K562 (cell line): ENCODE results near the gene HOXB5. TPM values are rescaled to one million over a fixed set of nuclear protein-coding genes. Genes with fewer than 3 reads are reported as not detected.

Source experiments
- BRCA1 ChIP-seq, 2 experiments: fragments of 450-650 bp in 1 of 2; sonication (generic) in 1 of 2; formaldehyde crosslinking in 1 of 2; IDR thresholded peaks; 2 replicates each; pipeline versions ENCODE4 v1.5.0 to v1.6.1; 2017 to 2020; ENCODE audit warnings: mild to moderate bottlenecking in 1 of 2, missing genetic modification reagents in 1 of 2
- CEBPB ChIP-seq: fragments of 450-650 bp; IDR thresholded peaks from 2 replicates; pipeline ENCODE4 v1.6.1; 2016; ENCODE audit warnings: missing genetic modification characterization, missing compliant biosample characterization
- EHMT2 ChIP-seq: fragments of 450-650 bp; IDR thresholded peaks from 2 replicates; pipeline ENCODE4 v1.6.1; 2018; ENCODE audit warnings: antibody characterized with exemption
- EP300 ChIP-seq: IDR thresholded peaks from 2 replicates; pipeline ENCODE4 v1.6.1; 2012; ENCODE audit warnings: low read length, improper control_type of control experiment
- ERF ChIP-seq: fragments of 450-650 bp; formaldehyde crosslinking; IDR thresholded peaks from 2 replicates; pipeline ENCODE4 v1.4.0; 2020; ENCODE audit warnings: mild to moderate bottlenecking, mixed read lengths
- ETS2 ChIP-seq: IDR thresholded peaks from 2 replicates; pipeline ENCODE4 v1.6.1; 2016; ENCODE audit warnings: borderline replicate concordance, missing genetic modification characterization, mild to moderate bottlenecking, moderate library complexity, missing compliant biosample characterization; ENCODE audit not compliant: poor library complexity, severe bottlenecking
- GATAD2A ChIP-seq: fragments of 450-650 bp; IDR thresholded peaks from 2 replicates; pipeline ENCODE4 v1.6.1; 2017
- HDAC1 ChIP-seq, 2 experiments: fragments of 450-650 bp; IDR thresholded peaks; 2 replicates each; pipeline ENCODE4 v1.6.1; 2016 to 2017; ENCODE audit warnings: inconsistent platforms in 1 of 2, mild to moderate bottlenecking in 1 of 2, moderate library complexity in 1 of 2
- HDGF ChIP-seq: fragments of 450-650 bp; IDR thresholded peaks from 2 replicates; pipeline ENCODE4 v1.6.1; 2016
- HOXB6 ChIP-seq: fragments of 250-450 bp; sonication (Bioruptor Pico); IDR thresholded peaks from 2 replicates; pipeline ENCODE4 v1.5.1; 2022; ENCODE audit warnings: mild to moderate bottlenecking, borderline replicate concordance
- IRF1 ChIP-seq: sonication (generic); formaldehyde crosslinking; IDR thresholded peaks from 2 replicates; pipeline ENCODE4 v1.8.0; 2022; ENCODE audit warnings: missing genetic modification reagents, mild to moderate bottlenecking, borderline replicate concordance
- KAT8 ChIP-seq: fragments of 450-650 bp; IDR thresholded peaks from 2 replicates; pipeline ENCODE4 v1.6.1; 2016; ENCODE audit warnings: low read depth, mild to moderate bottlenecking
- MAFF ChIP-seq: IDR thresholded peaks from 2 replicates; pipeline ENCODE4 v1.6.1; 2012; ENCODE audit warnings: low read length, improper control_type of control experiment
- NELFE ChIP-seq: IDR thresholded peaks from 2 replicates; pipeline ENCODE4 v1.6.1; 2011; ENCODE audit warnings: mild to moderate bottlenecking; ENCODE audit not compliant: insufficient read depth, insufficient read length
- NR4A1 ChIP-seq, 2 experiments: fragments of 250-450 bp in 1 of 2; fragments of 450-650 bp in 1 of 2; sonication (Bioruptor Pico) in 1 of 2; IDR thresholded peaks; 2 replicates each; pipeline versions ENCODE4 v1.4.0 to v1.6.1; 2016 to 2020; ENCODE audit warnings: mild to moderate bottlenecking in 2 of 2, missing compliant biosample characterization in 1 of 2, missing genetic modification characterization in 1 of 2, moderate library complexity in 1 of 2
- PHB2 ChIP-seq: fragments of 450-650 bp; IDR thresholded peaks from 2 replicates; pipeline ENCODE4 v1.6.1; 2017; ENCODE audit warnings: low read depth
- POLR2H ChIP-seq: IDR thresholded peaks from 2 replicates; pipeline ENCODE4 v1.6.1; 2016; ENCODE audit warnings: missing genetic modification characterization, low read depth, mild to moderate bottlenecking, control low read depth, missing compliant biosample characterization, moderate library complexity
- RAD51 ChIP-seq: fragments of 450-650 bp; IDR thresholded peaks from 2 replicates; pipeline ENCODE4 v1.7.1; 2016; ENCODE audit warnings: low read depth, mild to moderate bottlenecking, borderline replicate concordance
- RBM25 ChIP-seq: fragments of 200-400 bp; formaldehyde crosslinking; IDR thresholded peaks from 2 replicates; pipeline ENCODE4 v1.6.1; 2018; ENCODE audit warnings: low read length, low read depth, moderate library complexity; ENCODE audit not compliant: severe bottlenecking
- RBM34 ChIP-seq: fragments of 200-400 bp; formaldehyde crosslinking; IDR thresholded peaks from 2 replicates; pipeline ENCODE4 v1.6.1; 2018; ENCODE audit warnings: low read length, borderline replicate concordance; ENCODE audit not compliant: insufficient read depth
- THRAP3 ChIP-seq: fragments of 450-650 bp; IDR thresholded peaks from 2 replicates; pipeline ENCODE4 v1.6.1; 2016; ENCODE audit warnings: mild to moderate bottlenecking, inconsistent platforms, borderline replicate concordance
- ZBTB8A ChIP-seq: fragments of 450-650 bp; IDR thresholded peaks from 2 replicates; pipeline ENCODE4 v1.6.1; 2018; ENCODE audit warnings: mild to moderate bottlenecking, moderate library complexity; ENCODE audit not compliant: partially characterized antibody
- ZNF57 ChIP-seq: fragments of 450-650 bp; formaldehyde crosslinking; IDR thresholded peaks from 2 replicates; pipeline ENCODE4 v1.4.0; 2020; ENCODE audit warnings: mild to moderate bottlenecking, moderate library complexity
- ZNF609 ChIP-seq: sonication (generic); formaldehyde crosslinking; IDR thresholded peaks from 2 replicates; pipeline ENCODE4 v1.8.1; 2023; ENCODE audit warnings: missing genetic modification reagents, mild to moderate bottlenecking, borderline replicate concordance
- polyA plus RNA-seq, 8 experiments: library from polyadenylated mRNA; depleted of rRNA in 4 of 8; stranded (reverse) in 5 of 8; unstranded in 3 of 8; fragments of >200 nt; fragmentation: Nextera tagmentation in 2 of 8; fragmentation: Illumina TruSeq in 1 of 8; extraction: Ambion mirVana in 2 of 8; extraction: Trizol in 1 of 8; gene quantifications; 2 replicates each; pipeline versions ENCODE4 v1.2.1 to v1.2.3, GENCODE V29; 2011 to 2014; ENCODE audit warnings: inconsistent platforms in 1 of 8, missing spikeins in 1 of 8
- total RNA-seq, 7 experiments: library from RNA; depleted of rRNA in 6 of 7; stranded (reverse); fragments of >200 nt in 6 of 7; fragmentation: Illumina TruSeq in 2 of 7; extraction: Trizol in 2 of 7; gene quantifications; 2 replicates each; pipeline versions ENCODE4 v1.2.1 to v1.2.3, GENCODE V29; 2011 to 2021; ENCODE audit warnings: low replicate concordance in 1 of 7

HOXB5 gene
- total and polyA plus RNA-seq, 9 of the 15 experiments (the other 6 are each of a cell fraction or from before 2014, with no cell fraction given) = 0.24 to 2.7 (median 0.65) TPM

- no peak for TF ChIP-seq RBM25
- no peak for TF ChIP-seq IRF1 (CRISPR knock-in tag)
- TF ChIP-seq MAFF = peak; percentile 45
- TF ChIP-seq POLR2H (tag) = peak; percentile 69
- no peak for TF ChIP-seq RBM34
- no peak for TF ChIP-seq BRCA1 (IDR thresholded peaks at IDR 0.05)
- no peak for TF ChIP-seq BRCA1 (CRISPR knock-in tag; IDR thresholded peaks at IDR 0.05)
- TF ChIP-seq ZNF57 = no peak
- TF ChIP-seq ZNF609 (CRISPR knock-in tag) = peak; percentile 83
- TF ChIP-seq HOXB6 = no peak
- no peak for TF ChIP-seq ETS2
- no peak for TF ChIP-seq PHB2
- TF ChIP-seq NELFE = no peak
- TF ChIP-seq EP300 = peak; percentile 90
- TF ChIP-seq ERF = 0 out of 2 replicates have a peak, but pooled peaks have one; percentile 59
- no peak for TF ChIP-seq KAT8
- no peak for TF ChIP-seq GATAD2A
- no peak; the same call in 1 of the 2 replicates for TF ChIP-seq RAD51
- peak in 1 of 2 experiments; percentile 44; a peak in 1 of 4 replicates for TF ChIP-seq HDAC1 (IDR thresholded peaks at IDR 0.05)
- TF ChIP-seq EHMT2 = no peak
- no peak; the same call in 1 of the 2 replicates for TF ChIP-seq HDGF
- TF ChIP-seq THRAP3 = no peak
- no peak for TF ChIP-seq ZBTB8A
- no peak for TF ChIP-seq NR4A1 (CRISPR knock-in tag; IDR thresholded peaks at IDR 0.05)
- TF ChIP-seq NR4A1 (tag; IDR thresholded peaks at IDR 0.05) = no peak
- peak; percentile 96 for TF ChIP-seq CEBPB (tag)
Measured at GRCh38 chr17:48626245-48627117, 32.9 kb upstream of the HOXB5 start, which contains the start of gene HOXB9 (continued).
